ENCODE data around the gene DDR2. TPM values are rescaled to one million over a fixed set of nuclear protein-coding genes. Genes with fewer than 3 reads are reported as not detected.

The DDR2 gene
- total and polyA plus RNA-seq, 12 donors: 5.1 to 32.0 (median 20.8) TPM

DNA sequence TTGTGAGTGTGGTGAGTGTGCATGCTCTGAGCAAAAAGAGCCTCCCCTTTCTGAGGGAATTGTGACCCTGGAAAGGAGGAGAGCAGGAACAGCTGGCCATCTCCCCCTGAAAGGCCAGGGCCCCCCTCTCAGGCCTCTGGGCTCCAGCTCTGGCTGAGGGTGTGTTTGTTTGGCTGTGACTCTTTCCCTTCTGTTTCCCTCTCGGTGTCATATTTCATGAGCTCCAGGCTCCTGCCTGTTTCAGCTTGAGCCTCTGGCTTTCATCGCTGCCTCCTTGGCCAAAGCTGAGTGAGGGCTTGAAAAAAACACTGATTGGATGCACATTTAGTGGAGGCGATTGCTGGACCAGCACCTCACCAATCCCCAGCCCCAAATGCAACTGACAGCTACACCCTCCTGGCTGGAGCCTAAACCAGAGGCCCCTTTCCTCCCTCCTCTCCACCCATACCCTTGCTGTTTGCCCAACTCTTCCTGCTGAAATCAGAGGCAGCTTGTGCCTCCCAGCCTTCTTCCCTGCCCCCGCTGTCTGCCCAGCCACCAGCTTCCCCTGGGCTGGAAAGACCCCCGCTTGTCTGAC lies 64.1 kb downstream of the DDR2 start:
- Histone ChIP-seq H3K36me3 (no peaks in the 10 kb centered on the region), H3K27me3 (no peaks in the 10 kb centered on the region), H3K9me3 (no peaks in the 10 kb centered on the region), H3K4me3 (peak overlapping the region in 3 of 10 donors; percentile 3 to 13 (median 7)), H3K4me1 (peaks cover 0 to 52% (median 36%) of the 10 kb centered on the region in 9 donors), H3K27ac (peak overlapping the region; percentile 27 to 80 (median 71))
- intact Hi-C loops (cut with DNase I): loop anchor here in 2 of 10 donors (5.0 to 10.0 kb wide), 2 partner anchors 62 to 64 kb away; partner anchors contain the start of gene DDR2 (in 2 of the 2)
- no peak for TF ChIP-seq CTCF (IDR thresholded peaks at IDR 0.05)
- WGBS, 2 donors: 10 to 21% methylated on average over 5 of the region's 5 CpGs
- peak; percentile 96 to 97 (median 97) for ATAC-seq
- DNase-seq: peak; percentile 72 to 84

DNA sequence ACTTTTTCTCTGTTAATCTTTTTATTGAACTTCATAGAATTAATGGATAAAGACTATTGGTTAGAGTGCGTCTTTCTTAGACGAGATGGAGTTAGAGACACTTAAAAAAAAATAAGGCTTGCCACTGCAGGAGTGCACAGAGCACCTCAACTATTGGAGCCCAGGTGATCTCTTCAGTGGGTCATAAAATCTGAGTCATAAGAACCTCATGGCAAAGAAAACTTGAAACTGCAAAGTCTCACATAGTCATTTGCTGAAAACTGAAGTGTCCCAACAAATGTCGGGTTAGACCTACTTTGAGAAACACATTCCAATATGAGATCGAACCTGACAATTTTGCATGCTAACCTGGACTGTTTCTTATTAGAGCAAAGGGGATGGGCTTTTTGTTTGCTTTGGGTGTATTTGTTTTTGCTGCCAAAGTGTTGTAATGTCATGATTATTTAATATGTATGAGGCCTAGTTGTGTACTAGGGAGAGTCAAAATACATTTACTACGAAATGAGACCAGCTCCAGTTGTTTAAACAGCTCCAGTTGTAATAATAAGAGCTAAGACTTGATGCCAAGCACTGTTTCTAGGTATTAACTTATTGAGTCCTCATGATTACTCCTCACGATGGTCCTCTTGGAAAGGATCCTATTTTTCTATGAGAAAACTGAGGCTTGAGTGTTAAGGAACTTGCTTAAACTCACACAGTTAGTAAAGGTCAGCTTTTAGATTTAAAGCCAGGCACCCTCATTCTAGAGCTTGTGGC lies 65.1 kb downstream of the DDR2 start:
- no peak for ATAC-seq
- DNase-seq: no peak
- peak overlapping the region in 9 of 10 donors; percentile 23 to 80 (median 72) for H3K27ac ChIP-seq
- H3K36me3 ChIP-seq: no peaks in the 10 kb centered on the region
- no peak for TF ChIP-seq CTCF (IDR thresholded peaks at IDR 0.05)
- no peaks in the 10 kb centered on the region for H3K9me3 ChIP-seq
- H3K27me3 ChIP-seq: no peaks in the 10 kb centered on the region
- no peak overlapping the region for H3K4me3 ChIP-seq
- peaks cover 0 to 48% (median 29%) of the 10 kb centered on the region in 9 donors for H3K4me1 ChIP-seq
- 75 to 78% methylated on average over 6 of the region's 6 CpGs for WGBS, 2 donors
- intact Hi-C loops (cut with DNase I): loop anchor here in 2 of 10 donors (5.0 to 10.0 kb wide), 2 partner anchors 63 to 65 kb away; partner anchors contain the start of gene DDR2 (in 2 of the 2)

DNA sequence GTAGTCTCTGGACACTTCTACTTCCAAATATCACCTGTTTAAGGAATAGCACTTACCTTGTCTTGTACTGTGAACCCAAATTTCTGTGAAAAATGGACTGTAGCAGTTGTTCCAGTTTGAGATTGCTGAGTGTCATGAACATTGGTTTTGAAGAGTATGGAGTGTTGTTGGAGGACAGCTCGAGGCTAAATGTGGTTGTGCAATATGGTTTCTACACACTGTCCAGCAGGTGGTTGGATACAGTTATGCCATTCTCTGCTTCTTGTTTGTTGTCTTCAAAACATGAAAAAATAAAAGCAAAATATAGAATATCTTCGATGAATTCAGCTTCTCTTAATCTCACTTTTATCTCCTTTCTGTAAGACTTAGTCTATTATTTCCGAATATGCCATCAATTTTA lies 67.1 kb downstream of the DDR2 start:
- no peak overlapping the region for H3K27ac ChIP-seq
- DNase-seq: no peak
- H3K36me3 ChIP-seq: no peaks in the 10 kb centered on the region
- H3K27me3 ChIP-seq: no peaks in the 10 kb centered on the region
- ATAC-seq: no peak
- no peak overlapping the region for H3K4me3 ChIP-seq
- WGBS, 2 donors: 76 to 85% methylated on average over 3 of the region's 3 CpGs
- H3K4me1 ChIP-seq: peaks cover 4 to 65% (median 30%) of the 10 kb centered on the region in 9 donors
- intact Hi-C loops (cut with DNase I): loop anchor here in 2 of 10 donors (5.0 to 10.0 kb wide), 2 partner anchors 65 to 67 kb away; partner anchors contain the start of gene DDR2 (in 2 of the 2)
- no peaks in the 10 kb centered on the region for H3K9me3 ChIP-seq
- no peak for TF ChIP-seq CTCF (IDR thresholded peaks at IDR 0.05)

DNA sequence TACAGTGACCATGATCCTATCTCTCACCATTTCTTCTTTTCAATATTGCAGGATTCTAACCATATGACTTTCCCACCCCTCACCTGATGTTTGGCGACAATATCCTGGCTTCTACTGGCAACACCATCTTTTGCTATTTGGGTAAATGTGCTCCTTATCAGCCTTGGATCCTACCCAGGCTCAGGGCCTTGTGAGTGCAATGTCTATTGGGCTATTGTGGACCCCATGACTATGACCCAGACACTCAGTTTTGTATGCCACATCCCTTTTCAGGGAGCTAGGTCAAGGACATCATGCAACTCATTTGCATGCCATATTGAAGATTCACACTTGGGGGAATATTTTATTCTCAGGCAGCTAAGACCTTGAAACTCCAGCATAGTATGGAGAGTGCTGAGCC lies 67.9 kb downstream of the DDR2 start:
- Histone ChIP-seq H3K36me3 (no peaks in the 10 kb centered on the region), H3K9me3 (no peaks in the 10 kb centered on the region), H3K4me1 (peaks cover 9 to 71% (median 34%) of the 10 kb centered on the region in 9 donors), H3K4me3 (no peak overlapping the region), H3K27ac (no peak overlapping the region), H3K27me3 (no peaks in the 10 kb centered on the region)
- TF ChIP-seq CTCF (IDR thresholded peaks at IDR 0.05): no peak
- 61 to 74% methylated on average over 1 of the region's 1 CpG for WGBS, 2 donors
- intact Hi-C loops (cut with DNase I): no loop called here
- ATAC-seq (no peak), DNase-seq (no peak)
